Measurements from ENCODE around the gene KLK7. TPM values are rescaled to one million over a fixed set of nuclear protein-coding genes. Genes with fewer than 3 reads are reported as not detected.
"Not testable (repeated sequence)": the region's sequence is repeated elsewhere in the genome, so short reads cannot be mapped to it uniquely, and the experiment has no call there.

Gene KLK7
- polyA plus RNA-seq, 1 experiment = not detected

- Histone ChIP-seq H3K27ac (ENCODE audit: low read depth, low read length) (no peak overlapping the region), H3K4me3 (ENCODE audit: low read depth, low read length) (no peak overlapping the region), H3K9me3 (ENCODE audit: control insufficient read depth, insufficient read depth, low read length) (peaks cover 32% of the 10 kb centered on the region), H3K27me3 (ENCODE audit: control insufficient read depth, insufficient read depth, low read length) (no peaks in the 10 kb centered on the region)
- POLR2A ChIA-PET = no interaction called here
- no peak for TF ChIP-seq CTCF (IDR thresholded peaks at IDR 0.05; ENCODE audit: low read depth, low read length)
- CTCF ChIA-PET = no interaction called here
- DNase-seq (ENCODE audit: low read depth, low spot score) = no peak
Measured at GRCh38 chr19:50998061-50998460, 14.3 kb upstream of the KLK7 start.

- CTCF ChIA-PET = interaction anchor here (0.9 kb wide), 1 partner anchor 23 kb away, joined by 3 read pairs; no protein-coding TSS in a partner anchor
- POLR2A ChIA-PET = no interaction called here
- TF ChIP-seq CTCF (IDR thresholded peaks at IDR 0.05; ENCODE audit: low read depth, low read length) = no peak
Measured at GRCh38 chr19:50994129-50994528, 10.4 kb upstream of the KLK7 start.

GRCh38 chr19:50992666-50993035 is 8.9 kb upstream of the KLK7 start:
- CTCF ChIA-PET = interaction anchor here (1.0 to 1.7 kb wide), 3 partner anchors 9 to 28 kb away, joined by 3 to 4 read pairs (median 3); no protein-coding TSS in a partner anchor
- no peak for DNase-seq (ENCODE audit: low read depth, low spot score)
- Histone ChIP-seq H3K4me3 (ENCODE audit: low read depth, low read length) (no peak overlapping the region), H3K9me3 (ENCODE audit: control insufficient read depth, insufficient read depth, low read length) (peaks cover 5% of the 10 kb centered on the region), H3K27me3 (ENCODE audit: control insufficient read depth, insufficient read depth, low read length) (no peaks in the 10 kb centered on the region), H3K27ac (ENCODE audit: low read depth, low read length) (no peak overlapping the region)
- POLR2A ChIA-PET = no interaction called here
- TF ChIP-seq CTCF (IDR thresholded peaks at IDR 0.05; ENCODE audit: low read depth, low read length) = no peak

More at GRCh38 chr19:50994129-50994528, 10.4 kb upstream of the KLK7 start:
- Histone ChIP-seq H3K27ac (ENCODE audit: low read depth, low read length) (no peak overlapping the region), H3K4me3 (ENCODE audit: low read depth, low read length) (no peak overlapping the region), H3K27me3 (ENCODE audit: control insufficient read depth, insufficient read depth, low read length) (no peaks in the 10 kb centered on the region), H3K9me3 (ENCODE audit: control insufficient read depth, insufficient read depth, low read length) (peaks cover 5% of the 10 kb centered on the region)
- no peak for DNase-seq (ENCODE audit: low read depth, low spot score)

- H3K9me3 ChIP-seq (ENCODE audit: control insufficient read depth, insufficient read depth, low read length); DNase-seq (ENCODE audit: low read depth, low spot score); POLR2A ChIA-PET; H3K27me3 ChIP-seq (ENCODE audit: control insufficient read depth, insufficient read depth, low read length); CTCF ChIA-PET; H3K4me3 ChIP-seq (ENCODE audit: low read depth, low read length); H3K27ac ChIP-seq (ENCODE audit: low read depth, low read length): not testable (repeated sequence)
Measured at GRCh38 chr19:50984416-50984815, 699 bp upstream of the KLK7 start.

- TF ChIP-seq CTCF (IDR thresholded peaks at IDR 0.05; ENCODE audit: low read depth, low read length) = no peak
- POLR2A ChIA-PET = no interaction called here
Measured at GRCh38 chr19:50982186-50982585, 1.5 kb downstream of the KLK7 start.

More at GRCh38 chr19:50982186-50982585, 1.5 kb downstream of the KLK7 start:
- Histone ChIP-seq H3K27ac (ENCODE audit: low read depth, low read length) (no peak overlapping the region), H3K27me3 (ENCODE audit: control insufficient read depth, insufficient read depth, low read length) (no peaks in the 10 kb centered on the region), H3K4me3 (ENCODE audit: low read depth, low read length) (no peak overlapping the region), H3K9me3 (ENCODE audit: control insufficient read depth, insufficient read depth, low read length) (peaks cover 3% of the 10 kb centered on the region; the same call in 1 of the 2 replicates)
- no peak for DNase-seq (ENCODE audit: low read depth, low spot score)
- CTCF ChIA-PET = no interaction called here

All from AG04450 (cell line).